ENCODE data around the gene ULK1.
"Not testable (repeated sequence)": the region's sequence is repeated elsewhere in the genome, so short reads cannot be mapped to it uniquely, and the experiment has no call there.

The ULK1 gene

DNA sequence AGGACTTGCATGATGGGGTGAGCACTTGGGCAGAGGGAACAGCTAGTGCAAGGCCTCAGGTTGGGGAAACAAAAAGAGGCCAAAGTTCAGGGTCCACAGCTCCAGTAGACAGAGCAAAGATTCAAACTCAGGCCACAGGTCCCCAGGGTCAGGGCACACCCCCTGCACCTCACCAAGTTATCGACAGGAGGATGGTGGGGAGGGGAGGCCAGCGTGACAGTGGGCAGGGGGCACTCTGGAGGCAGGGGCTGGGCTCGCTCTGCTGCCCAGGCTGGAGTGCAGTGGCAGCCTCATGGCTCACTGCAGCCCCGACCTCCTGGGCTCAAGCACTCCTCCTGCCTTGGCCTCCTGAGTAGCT is 32.4 kb upstream of the ULK1 start:
- no peak for DNase-seq (ENCODE audit: low spot score)

- DNase-seq (ENCODE audit: low spot score) = no peak
Measured at GRCh38 chr12:131862600-131862993, 31.8 kb upstream of the ULK1 start.

DNA sequence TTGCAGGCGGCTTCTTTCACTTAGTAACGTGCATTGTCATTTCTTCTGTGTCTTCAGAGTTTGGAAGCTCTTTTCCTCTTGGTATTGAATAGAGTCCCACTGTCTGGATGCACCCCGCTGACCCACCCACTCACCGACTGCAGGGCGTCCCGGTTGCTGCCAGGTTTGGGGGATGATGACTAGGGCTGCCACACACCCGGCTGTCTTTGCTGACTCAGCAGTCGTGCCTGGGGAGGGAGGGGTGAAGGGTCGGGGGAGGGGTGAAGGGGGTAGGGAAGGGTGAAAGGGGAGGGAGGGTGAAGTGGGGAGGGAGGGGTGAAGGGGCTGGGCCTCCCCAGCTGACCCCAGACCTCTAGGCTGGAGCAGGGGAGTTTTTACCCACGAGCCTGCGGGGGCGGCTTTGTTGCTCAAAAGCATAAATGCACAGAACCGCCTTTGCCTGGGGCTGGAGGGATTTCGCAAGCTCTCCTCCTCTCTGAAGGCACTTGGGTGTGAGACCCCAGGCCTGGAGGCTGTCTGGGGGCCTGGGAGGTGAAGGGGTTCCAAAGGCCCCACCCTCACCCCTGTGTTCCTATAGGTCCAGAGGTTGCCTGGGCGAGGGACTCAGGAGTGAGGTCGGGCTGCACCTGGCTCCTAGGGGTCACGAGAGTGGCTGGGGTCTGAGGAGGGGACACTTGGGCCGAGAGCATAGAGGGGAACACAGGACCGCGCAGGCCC is 31.3 kb upstream of the ULK1 start:
- no peak for DNase-seq (ENCODE audit: low spot score)

DNA sequence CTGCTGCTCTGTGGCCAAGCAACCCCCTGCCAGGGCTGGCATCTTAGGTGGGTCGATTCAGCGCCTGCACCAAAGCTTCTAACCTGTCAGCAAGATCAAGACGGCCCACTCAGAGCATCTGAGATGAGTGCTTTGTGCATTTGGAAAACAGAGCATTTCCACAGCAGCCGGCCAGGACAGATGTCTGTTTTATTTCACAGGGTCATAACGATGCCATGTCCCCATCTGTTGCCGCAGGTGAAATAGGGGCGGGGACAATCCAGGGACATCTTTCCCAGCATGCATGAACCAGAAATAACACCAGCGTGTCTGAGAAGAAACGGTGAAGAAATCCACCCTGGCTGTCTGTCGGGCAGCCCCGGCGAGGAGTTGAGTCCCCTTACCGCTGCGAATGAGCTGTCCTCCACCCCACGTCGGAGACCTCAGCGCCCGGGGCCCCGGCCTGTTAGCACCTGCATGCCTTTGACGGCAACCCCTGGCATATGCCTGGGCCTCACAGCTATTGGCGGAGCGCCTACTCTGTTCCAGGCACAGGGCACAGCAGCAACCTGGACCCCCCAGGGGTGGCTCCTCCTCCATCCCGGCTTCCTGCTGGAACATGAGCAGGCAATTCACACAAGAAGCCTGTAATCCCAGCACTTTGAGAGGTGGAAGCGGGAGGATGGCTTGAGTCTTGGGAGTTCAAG is 30.6 kb upstream of the ULK1 start:
- no peak for DNase-seq (ENCODE audit: low spot score)

DNA sequence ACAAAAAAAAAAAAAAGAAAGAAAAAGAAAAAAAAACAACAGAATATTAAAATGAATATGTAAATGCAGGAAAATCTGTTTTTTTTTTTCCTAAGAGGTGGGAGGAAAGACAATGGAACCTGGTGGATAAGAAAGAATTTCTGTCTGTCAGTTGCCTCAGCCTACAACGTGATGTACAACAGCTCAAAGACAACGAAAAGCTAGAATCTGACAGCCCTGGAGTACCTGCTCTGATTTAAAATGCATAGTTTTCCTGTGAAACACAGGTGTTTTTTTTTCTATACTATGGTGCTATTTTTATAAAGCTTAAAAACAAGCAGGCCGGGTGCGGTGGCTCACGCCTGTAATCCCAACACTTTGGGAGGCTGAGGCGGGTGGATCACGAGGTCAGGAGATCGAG is 30.0 kb upstream of the ULK1 start:
- no peak for DNase-seq (ENCODE audit: low spot score)

DNA sequence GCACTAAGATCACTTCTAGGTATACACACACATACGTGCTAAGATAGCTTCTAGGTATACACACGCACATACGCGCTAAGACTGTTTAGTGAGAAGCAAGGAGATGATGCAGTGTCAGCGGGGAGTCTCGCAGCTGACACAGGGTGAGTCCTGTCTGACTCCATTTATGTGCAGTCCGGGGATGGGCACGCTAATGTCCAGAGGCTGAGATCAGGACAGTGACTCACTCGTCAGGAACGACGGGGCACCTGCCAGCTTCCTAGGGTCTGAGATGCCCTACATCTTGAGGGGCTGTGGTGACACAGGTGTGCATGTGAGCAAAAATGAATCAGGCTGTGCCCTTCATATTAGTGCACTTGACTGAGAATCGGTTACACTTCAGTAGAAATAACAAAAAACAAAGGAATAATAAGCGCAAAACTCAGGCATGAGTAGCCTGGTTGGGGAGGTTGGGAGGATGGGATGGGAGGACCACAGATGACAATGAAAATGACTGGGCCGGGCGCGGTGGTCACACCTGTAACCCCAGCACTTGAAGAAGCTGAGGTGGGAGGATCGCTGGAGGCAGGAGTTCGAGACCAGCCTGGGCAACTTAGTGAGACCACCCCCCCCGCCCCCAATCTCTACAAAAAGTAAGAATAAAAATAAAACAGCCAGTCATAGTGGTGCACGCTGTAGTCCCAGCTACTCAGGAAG is 29.1 kb upstream of the ULK1 start:
- no peak for DNase-seq (ENCODE audit: low spot score)

- no peak for DNase-seq (ENCODE audit: low spot score)
Measured at GRCh38 chr12:131867471-131867870, 27.0 kb upstream of the ULK1 start.

- DNase-seq (ENCODE audit: low spot score) = no peak
Measured at GRCh38 chr12:131867891-131868675, 26.3 kb upstream of the ULK1 start.

- no peak for DNase-seq (ENCODE audit: low spot score)
Measured at GRCh38 chr12:131869871-131870418, 24.5 kb upstream of the ULK1 start.

- DNase-seq (ENCODE audit: low spot score) = no peak
Measured at GRCh38 chr12:131871677-131872076, 22.7 kb upstream of the ULK1 start.

- no peak for DNase-seq (ENCODE audit: low spot score)
Measured at GRCh38 chr12:131872154-131873051, 22.0 kb upstream of the ULK1 start.

GRCh38 chr12:131873293-131873692 is 21.1 kb upstream of the ULK1 start:
- DNase-seq (ENCODE audit: low spot score) = no peak

GRCh38 chr12:131874972-131875371 is 19.4 kb upstream of the ULK1 start:
- not testable (repeated sequence) for DNase-seq (ENCODE audit: low spot score)

- DNase-seq (ENCODE audit: low spot score) = not testable (repeated sequence)
Measured at GRCh38 chr12:131877216-131877615, 17.2 kb upstream of the ULK1 start.

DNA sequence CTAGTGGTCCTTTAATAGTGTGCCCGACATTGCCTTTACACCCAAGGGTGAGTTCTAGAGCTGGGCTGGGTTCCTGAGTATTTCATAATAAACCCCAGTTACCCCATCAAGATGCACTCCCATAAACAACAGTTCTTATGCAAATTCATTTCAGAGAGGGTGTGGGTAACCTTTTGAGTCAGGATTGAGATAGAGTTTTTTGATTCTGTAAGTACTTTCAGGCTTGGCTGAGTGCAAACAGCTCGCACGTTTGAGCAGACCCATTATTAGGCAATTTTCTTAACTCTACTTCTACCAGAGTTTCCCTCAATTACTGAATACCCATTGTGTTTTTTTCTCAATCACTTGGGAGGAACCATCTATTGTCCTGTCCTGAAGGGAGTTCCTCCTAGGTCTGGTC is 16.0 kb upstream of the ULK1 start:
- DNase-seq (ENCODE audit: low spot score) = not testable (repeated sequence)

- DNase-seq (ENCODE audit: low spot score) = no peak
Measured at GRCh38 chr12:131882804-131883520, 11.5 kb upstream of the ULK1 start.

GRCh38 chr12:131883521-131883900 is 10.9 kb upstream of the ULK1 start:
- DNase-seq (ENCODE audit: low spot score) = no peak

- not testable (repeated sequence) for DNase-seq (ENCODE audit: low spot score)
Measured at GRCh38 chr12:131885076-131885475, 9.3 kb upstream of the ULK1 start.

- no peak for DNase-seq (ENCODE audit: low spot score)
Measured at GRCh38 chr12:131885543-131886057, 8.8 kb upstream of the ULK1 start.

DNA sequence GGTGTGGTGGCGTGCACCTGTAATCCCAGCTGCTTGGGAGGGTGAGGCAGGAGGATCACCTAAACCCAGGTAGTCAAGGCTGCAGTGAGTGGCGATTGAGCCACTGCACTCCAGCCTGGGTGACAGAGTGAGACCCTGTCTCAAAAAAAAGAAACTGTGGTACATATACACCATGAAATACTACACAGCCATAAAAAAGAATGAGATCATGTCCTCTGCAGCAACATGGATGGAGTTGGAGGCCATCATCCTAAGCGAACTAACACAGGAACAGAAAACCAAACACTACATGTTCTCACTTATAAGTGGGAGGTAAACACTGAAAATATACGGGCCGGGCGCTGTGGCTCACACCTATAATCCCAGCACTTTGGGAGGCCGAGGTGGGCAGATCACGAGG is 2.7 kb upstream of the ULK1 start:
- not testable (repeated sequence) for DNase-seq (ENCODE audit: low spot score)

Measured in hematopoietic multipotent progenitor cell treated with erythropoietin and hydrocortisone succinate and interleukin-3 and kit ligand, for 15 days (in vitro differentiated cells).